ENCODE results near the gene NBAS. TPM values are rescaled to one million over a fixed set of nuclear protein-coding genes. Genes with fewer than 3 reads are reported as not detected.

The NBAS gene
- total and polyA plus RNA-seq, 2 of the 13 experiments (the other 11 are each of a cell fraction or from before 2014, with no cell fraction given): 33.6 to 58.7 TPM

DNA sequence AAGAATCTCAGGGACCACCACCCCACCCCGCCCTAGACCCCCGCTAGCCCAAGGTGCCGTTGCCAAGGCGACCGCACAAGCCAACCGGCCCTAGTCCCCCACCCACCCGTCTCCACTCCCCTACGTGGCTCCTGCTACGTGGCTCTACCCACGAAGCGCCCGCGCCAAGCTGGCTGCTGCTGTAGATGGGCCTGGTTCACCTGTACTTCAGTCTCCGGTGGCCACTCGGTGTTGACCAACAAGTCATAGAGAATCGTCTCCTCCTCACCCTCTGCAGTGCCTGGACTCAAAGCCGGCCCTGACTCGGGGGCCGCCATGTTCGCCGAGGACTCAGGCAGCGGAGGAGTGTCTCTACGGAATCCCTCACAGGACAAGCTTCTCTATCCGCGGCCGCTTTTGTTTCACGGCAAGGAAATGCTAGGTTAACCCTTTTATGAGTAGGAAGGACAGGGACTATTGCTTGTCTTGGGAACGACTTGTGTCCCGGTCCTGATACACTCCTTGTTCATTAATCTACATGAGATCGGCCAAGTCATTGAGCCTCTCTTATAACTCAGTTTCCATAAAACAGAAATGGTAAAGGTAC is at the start of gene NBAS (continued):
- TF ChIP-seq TRIM24 (CRISPR knock-in tag; IDR thresholded peaks at IDR 0.05) (no peak), ZNF44 (CRISPR knock-in tag; IDR thresholded peaks at IDR 0.05) (no peak), ZBTB1 (CRISPR knock-in tag; IDR thresholded peaks at IDR 0.05; ENCODE audit: borderline replicate concordance) (no peak), ZFP1 (CRISPR knock-in tag; IDR thresholded peaks at IDR 0.05) (peak; percentile 63; the same call in 1 of the 2 replicates), ZNF350 (CRISPR knock-in tag; IDR thresholded peaks at IDR 0.05; ENCODE audit: borderline replicate concordance, low read depth) (peak; percentile 85; the same call in 1 of the 2 replicates), ZBTB25 (CRISPR knock-in tag; IDR thresholded peaks at IDR 0.05) (peak; percentile 86; the same call in 1 of the 2 replicates), ZNF678 (CRISPR knock-in tag; IDR thresholded peaks at IDR 0.05) (peak; percentile 80), ZNF460 (CRISPR knock-in tag; IDR thresholded peaks at IDR 0.05; ENCODE audit: borderline replicate concordance) (no peak; the same call in 1 of the 2 replicates), HDAC6 (IDR thresholded peaks at IDR 0.05; ENCODE audit: low read depth, low read length) (no peak), SAFB2 (CRISPR knock-in tag; IDR thresholded peaks at IDR 0.05; ENCODE audit: borderline replicate concordance, low read depth) (no peak), ZNF572 (CRISPR knock-in tag; IDR thresholded peaks at IDR 0.05) (no peak), HCFC1 (IDR thresholded peaks at IDR 0.05; ENCODE audit: low read depth, low read length) (peak; percentile 49; the same call in 1 of the 2 replicates), NAIF1 (CRISPR knock-in tag; IDR thresholded peaks at IDR 0.05; ENCODE audit: borderline replicate concordance) (no peak), PBX3 (CRISPR knock-in tag; IDR thresholded peaks at IDR 0.05; ENCODE audit: borderline replicate concordance) (no peak), ARID2 (CRISPR knock-in tag; IDR thresholded peaks at IDR 0.05; ENCODE audit: borderline replicate concordance) (peak; percentile 94), ZBTB39 (CRISPR knock-in tag; IDR thresholded peaks at IDR 0.05) (peak; percentile 64; the same call in 1 of the 2 replicates), ZSCAN21 (CRISPR knock-in tag; IDR thresholded peaks at IDR 0.05; ENCODE audit: borderline replicate concordance) (no peak; the same call in 1 of the 2 replicates), KDM4B (CRISPR knock-in tag; IDR thresholded peaks at IDR 0.05) (peak; percentile 10; the same call in 1 of the 2 replicates), ZNF724P (CRISPR knock-in tag; IDR thresholded peaks at IDR 0.05; ENCODE audit: borderline replicate concordance) (no peak; the same call in 1 of the 2 replicates), ZSCAN30 (CRISPR knock-in tag; IDR thresholded peaks at IDR 0.05) (no peak)
- TF ChIP-seq, protein P1, sequence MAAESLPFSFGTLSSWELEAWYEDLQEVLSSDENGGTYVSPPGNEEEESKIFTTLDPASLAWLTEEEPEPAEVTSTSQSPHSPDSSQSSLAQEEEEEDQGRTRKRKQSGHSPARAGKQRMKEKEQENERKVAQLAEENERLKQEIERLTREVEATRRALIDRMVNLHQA (CRISPR knock-in tag; IDR thresholded peaks at IDR 0.05): no peak
- TF ChIP-seq, protein P2, sequence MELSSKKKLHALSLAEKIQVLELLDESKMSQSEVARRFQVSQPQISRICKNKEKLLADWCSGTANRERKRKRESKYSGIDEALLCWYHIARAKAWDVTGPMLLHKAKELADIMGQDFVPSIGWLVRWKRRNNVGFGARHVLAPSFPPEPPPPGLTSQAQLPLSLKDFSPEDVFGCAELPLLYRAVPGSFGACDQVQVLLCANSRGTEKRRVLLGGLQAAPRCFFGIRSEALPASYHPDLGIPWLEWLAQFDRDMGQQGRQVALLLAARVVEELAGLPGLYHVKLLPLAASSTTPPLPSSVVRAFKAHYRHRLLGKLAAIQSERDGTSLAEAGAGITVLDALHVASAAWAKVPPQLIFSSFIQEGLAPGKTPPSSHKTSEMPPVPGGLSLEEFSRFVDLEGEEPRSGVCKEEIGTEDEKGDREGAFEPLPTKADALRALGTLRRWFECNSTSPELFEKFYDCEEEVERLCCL (CRISPR knock-in tag; IDR thresholded peaks at IDR 0.05; ENCODE audit: borderline replicate concordance): no peak

Measured in HepG2 (cell line).